Measurements from ENCODE around the gene MRGPRF.

DNA sequence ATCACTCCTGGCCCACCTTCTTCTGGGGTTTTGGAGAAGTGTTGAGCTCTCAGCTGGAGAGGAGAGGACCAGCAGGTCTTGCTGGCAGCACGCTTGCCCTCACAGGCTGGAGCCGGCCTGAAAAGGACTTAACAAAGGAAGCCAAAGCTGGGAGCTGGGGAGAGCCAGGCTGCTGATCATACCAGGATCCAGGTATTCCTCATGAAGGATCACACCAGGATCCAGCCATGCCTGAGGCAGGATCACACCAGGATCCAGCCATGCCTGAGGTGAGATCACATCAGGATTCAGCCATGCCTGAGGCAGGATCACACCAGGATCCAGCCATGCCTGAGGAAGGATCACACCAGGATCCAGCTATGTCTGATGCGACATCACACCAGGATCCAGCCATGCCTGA, 49.3 kb downstream of the MRGPRF start:
- TF ChIP-seq, protein P1, sequence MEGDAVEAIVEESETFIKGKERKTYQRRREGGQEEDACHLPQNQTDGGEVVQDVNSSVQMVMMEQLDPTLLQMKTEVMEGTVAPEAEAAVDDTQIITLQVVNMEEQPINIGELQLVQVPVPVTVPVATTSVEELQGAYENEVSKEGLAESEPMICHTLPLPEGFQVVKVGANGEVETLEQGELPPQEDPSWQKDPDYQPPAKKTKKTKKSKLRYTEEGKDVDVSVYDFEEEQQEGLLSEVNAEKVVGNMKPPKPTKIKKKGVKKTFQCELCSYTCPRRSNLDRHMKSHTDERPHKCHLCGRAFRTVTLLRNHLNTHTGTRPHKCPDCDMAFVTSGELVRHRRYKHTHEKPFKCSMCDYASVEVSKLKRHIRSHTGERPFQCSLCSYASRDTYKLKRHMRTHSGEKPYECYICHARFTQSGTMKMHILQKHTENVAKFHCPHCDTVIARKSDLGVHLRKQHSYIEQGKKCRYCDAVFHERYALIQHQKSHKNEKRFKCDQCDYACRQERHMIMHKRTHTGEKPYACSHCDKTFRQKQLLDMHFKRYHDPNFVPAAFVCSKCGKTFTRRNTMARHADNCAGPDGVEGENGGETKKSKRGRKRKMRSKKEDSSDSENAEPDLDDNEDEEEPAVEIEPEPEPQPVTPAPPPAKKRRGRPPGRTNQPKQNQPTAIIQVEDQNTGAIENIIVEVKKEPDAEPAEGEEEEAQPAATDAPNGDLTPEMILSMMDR (IDR thresholded peaks at IDR 0.05), result no peak
- TF ChIP-seq POLR2A (IDR thresholded peaks at IDR 0.05), result no peak

Data from breast epithelium (tissue), 3 donors.